ENCODE results near the gene CYP51A1.

CYP51A1 gene

GRCh38 chr7:92141161-92141560, 6.9 kb upstream of the CYP51A1 start:
- TF ChIP-seq, protein P1, sequence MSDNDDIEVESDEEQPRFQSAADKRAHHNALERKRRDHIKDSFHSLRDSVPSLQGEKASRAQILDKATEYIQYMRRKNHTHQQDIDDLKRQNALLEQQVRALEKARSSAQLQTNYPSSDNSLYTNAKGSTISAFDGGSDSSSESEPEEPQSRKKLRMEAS (IDR thresholded peaks at IDR 0.05), result no peak
- TF ChIP-seq NFIC (IDR thresholded peaks at IDR 0.05) (no peak), REST (IDR thresholded peaks at IDR 0.05; ENCODE audit: low read depth) (no peak)

DNA sequence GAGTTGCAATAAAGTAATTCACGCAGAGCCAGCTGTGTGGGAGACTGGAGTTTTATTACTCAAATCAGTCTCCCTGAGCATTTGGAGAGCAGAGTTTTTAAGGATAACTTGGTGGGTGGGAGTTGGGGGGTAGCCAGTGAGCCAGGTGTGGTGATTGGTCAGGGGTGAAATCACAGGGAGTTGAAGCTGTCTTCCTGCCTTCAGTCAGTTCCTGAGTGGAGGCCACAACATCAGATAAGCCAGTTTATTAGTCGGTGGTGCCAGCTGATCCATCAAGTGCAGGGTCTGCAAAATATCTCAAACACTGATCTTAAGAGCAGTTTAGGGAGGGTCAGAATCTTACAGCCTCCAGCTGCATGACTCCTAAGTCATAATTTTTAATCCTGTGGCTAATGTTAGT, 3.3 kb upstream of the CYP51A1 start:
- no peak for TF ChIP-seq FOXM1 (IDR thresholded peaks at IDR 0.05; ENCODE audit: borderline replicate concordance, low read depth)
- no peak for TF ChIP-seq TCF12 (IDR thresholded peaks at IDR 0.05; ENCODE audit: low read depth)
- TF ChIP-seq EGR1 (IDR thresholded peaks at IDR 0.05), result no peak
- TF ChIP-seq ZBTB7A (IDR thresholded peaks at IDR 0.05; ENCODE audit: low read depth), result no peak
- TF ChIP-seq CEBPB (IDR thresholded peaks at IDR 0.05), result no peak
- no peak for TF ChIP-seq NFIC (IDR thresholded peaks at IDR 0.05)
- TF ChIP-seq YY1 (IDR thresholded peaks at IDR 0.05; ENCODE audit: low read depth), result no peak
- TF ChIP-seq EP300 (IDR thresholded peaks at IDR 0.05; ENCODE audit: borderline replicate concordance), result no peak
- TF ChIP-seq, protein P1 (IDR thresholded peaks at IDR 0.05), result no peak
- no peak for TF ChIP-seq CREB1 (IDR thresholded peaks at IDR 0.05; ENCODE audit: low read depth)

GRCh38 chr7:92135052-92135889, 994 bp upstream of the CYP51A1 start:
- no peak for TF ChIP-seq REST (IDR thresholded peaks at IDR 0.05; ENCODE audit: low read depth)
- TF ChIP-seq, protein P1 (IDR thresholded peaks at IDR 0.05), result no peak

- TF ChIP-seq, protein P1 (IDR thresholded peaks at IDR 0.05), result peak; percentile 56
- TF ChIP-seq EGR1 (IDR thresholded peaks at IDR 0.05) (peak; percentile 93), CREB1 (IDR thresholded peaks at IDR 0.05; ENCODE audit: low read depth) (no peak), TCF12 (IDR thresholded peaks at IDR 0.05; ENCODE audit: low read depth) (peak; percentile 14; the same call in 1 of the 2 replicates), RAD21 (IDR thresholded peaks at IDR 0.05; ENCODE audit: low read depth) (peak; percentile 41; the same call in 1 of the 2 replicates), YY1 (IDR thresholded peaks at IDR 0.05; ENCODE audit: low read depth) (peak; percentile 84), TEAD4 (IDR thresholded peaks at IDR 0.05) (no peak), ZBTB7A (IDR thresholded peaks at IDR 0.05; ENCODE audit: low read depth) (peak; percentile 100), NFIC (IDR thresholded peaks at IDR 0.05) (peak; percentile 18; the same call in 1 of the 2 replicates), TAF1 (IDR thresholded peaks at IDR 0.05; ENCODE audit: low read depth) (no peak)
These were observed 473 bp downstream of the CYP51A1 start for GRCh38 chr7:92133737-92134270.

DNA sequence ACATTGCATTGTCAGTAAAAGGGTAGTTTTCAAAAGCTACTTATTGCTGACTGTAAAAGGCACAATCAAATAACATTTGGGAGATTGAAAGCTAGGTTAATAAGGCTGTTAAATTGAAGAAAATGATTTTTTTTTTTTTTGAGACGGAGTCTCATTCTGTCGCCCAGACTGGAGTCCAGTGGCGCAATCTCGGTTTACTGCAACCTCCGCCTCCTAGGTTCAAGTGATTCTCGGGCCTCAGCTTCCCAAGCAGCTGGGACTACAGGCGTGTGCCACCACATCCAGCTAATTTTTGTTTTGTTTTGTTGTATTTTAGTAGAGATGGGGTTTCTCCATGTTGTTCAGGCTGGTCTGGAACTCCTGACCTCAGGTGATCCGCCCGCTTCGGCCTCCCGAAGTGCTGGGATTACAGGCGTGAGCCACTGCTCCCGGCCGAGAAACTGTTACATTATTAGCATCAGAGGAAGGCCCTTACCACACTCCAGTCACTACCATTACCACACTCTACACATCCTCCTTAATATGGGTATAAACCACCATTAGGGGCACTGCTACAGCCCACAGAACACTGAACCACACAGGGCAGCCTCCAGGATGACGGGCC, 1.0 kb downstream of the CYP51A1 start:
- TF ChIP-seq, protein P2, sequence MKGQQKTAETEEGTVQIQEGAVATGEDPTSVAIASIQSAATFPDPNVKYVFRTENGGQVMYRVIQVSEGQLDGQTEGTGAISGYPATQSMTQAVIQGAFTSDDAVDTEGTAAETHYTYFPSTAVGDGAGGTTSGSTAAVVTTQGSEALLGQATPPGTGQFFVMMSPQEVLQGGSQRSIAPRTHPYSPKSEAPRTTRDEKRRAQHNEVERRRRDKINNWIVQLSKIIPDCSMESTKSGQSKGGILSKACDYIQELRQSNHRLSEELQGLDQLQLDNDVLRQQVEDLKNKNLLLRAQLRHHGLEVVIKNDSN (IDR thresholded peaks at IDR 0.05), result no peak
- TF ChIP-seq CEBPB (IDR thresholded peaks at IDR 0.05) (no peak), TEAD4 (IDR thresholded peaks at IDR 0.05) (no peak), EP300 (IDR thresholded peaks at IDR 0.05; ENCODE audit: borderline replicate concordance) (no peak), NFIC (IDR thresholded peaks at IDR 0.05) (no peak), RAD21 (IDR thresholded peaks at IDR 0.05; ENCODE audit: low read depth) (no peak), ZBTB7A (IDR thresholded peaks at IDR 0.05; ENCODE audit: low read depth) (no peak), CREB1 (IDR thresholded peaks at IDR 0.05; ENCODE audit: low read depth) (no peak), REST (IDR thresholded peaks at IDR 0.05; ENCODE audit: low read depth) (no peak), YY1 (IDR thresholded peaks at IDR 0.05; ENCODE audit: low read depth) (no peak), FOXM1 (IDR thresholded peaks at IDR 0.05; ENCODE audit: borderline replicate concordance, low read depth) (no peak), TAF1 (IDR thresholded peaks at IDR 0.05; ENCODE audit: low read depth) (no peak), TCF12 (IDR thresholded peaks at IDR 0.05; ENCODE audit: low read depth) (no peak), EGR1 (IDR thresholded peaks at IDR 0.05) (no peak)
- TF ChIP-seq, protein P1 (IDR thresholded peaks at IDR 0.05), result no peak

Measured in Ishikawa (cell line).